ENCODE data around the gene CSF2. TPM values are rescaled to one million over a fixed set of nuclear protein-coding genes. Genes with fewer than 3 reads are reported as not detected.

CSF2 gene
- total and polyA plus RNA-seq, 2 of the 4 experiments (the other 2 are of a cell fraction): 0.31 TPM; not detected in 1

GRCh38 chr5:132074772-132075718 is 1.5 kb downstream of the CSF2 start:
- intact Hi-C loops (cut with micrococcal nuclease): no loop called here
- no peak for ATAC-seq (ENCODE audit: low read depth)
- POLR2A ChIA-PET (ENCODE audit: unreplicated experiment): no interaction called here

More at GRCh38 chr5:132074772-132075718, 1.5 kb downstream of the CSF2 start:
- Histone ChIP-seq H3K14ac (replicated peaks; ENCODE audit: low read depth, low read length) (no peak overlapping the region), H3K9me1 (ENCODE audit: insufficient read depth, low read length) (peaks cover 8% of the 10 kb centered on the region; the same call in 1 of the 2 replicates), H3K23ac (ENCODE audit: low read depth, low read length) (no peak overlapping the region), H3K9ac (ENCODE audit: low read depth, low read length) (no peak overlapping the region), H3K27me3 (ENCODE audit: control insufficient read depth, insufficient read depth, low read length) (no peaks in the 10 kb centered on the region), H4K5ac (ENCODE audit: low read depth, low read length) (no peak overlapping the region), H2BK15ac (ENCODE audit: low read depth, low read length) (peak overlapping the region; percentile 81; the same call in 1 of the 3 replicates), H2BK20ac (ENCODE audit: low read depth, low read length) (no peak overlapping the region; the same call in 1 of the 2 replicates), H2BK120ac (ENCODE audit: low read depth, low read length) (0 out of 2 replicates have a peak overlapping the region, but pooled peaks have one; percentile 30), H3K27ac (ENCODE audit: insufficient read depth, low read length) (no peak overlapping the region), H3K4me2 (ENCODE audit: low read depth, low read length) (no peak overlapping the region), H3K36me3 (ENCODE audit: control insufficient read depth, insufficient read depth, low read length) (no peaks in the 10 kb centered on the region), H3K4me1 (ENCODE audit: control insufficient read depth, insufficient read depth, low read length) (peaks cover 10% of the 10 kb centered on the region), H2AFZ (replicated peaks; ENCODE audit: low read length, poor library complexity) (peak overlapping the region; percentile 36), H3K4me3 (ENCODE audit: insufficient read depth, low read depth, low read length) (no peak overlapping the region), H2AK9ac (replicated peaks; ENCODE audit: low read depth, low read length, poor library complexity) (peak overlapping the region; percentile 40), H4K20me1 (ENCODE audit: insufficient read depth, low read length) (no peaks in the 10 kb centered on the region), H3K79me1 (ENCODE audit: low read depth in 1 of 2, low read length in 2 of 2) (no peaks in the 10 kb centered on the region), H4K8ac (ENCODE audit: low read depth in 2 of 2, low read length in 2 of 2) (peak overlapping the region in 1 of 2 experiments; percentile 35; a peak in 2 of 4 replicates), H2AK5ac (ENCODE audit: low read depth, low read length) (peak overlapping the region; percentile 71), H3K56ac (ENCODE audit: extremely low read depth, insufficient read depth, low read length) (no peak overlapping the region), H3K9me3 (ENCODE audit: control insufficient read depth, insufficient read depth, low read length) (no peaks in the 10 kb centered on the region), H3K18ac (ENCODE audit: low read depth, low read length) (no peak overlapping the region), H2BK5ac (ENCODE audit: low read depth, low read length, poor library complexity, severe bottlenecking) (no peak overlapping the region), H4K91ac (ENCODE audit: insufficient read depth, low read depth, low read length) (no peak overlapping the region), H3K4ac (ENCODE audit: low read depth, low read length) (peak overlapping the region; percentile 29)
- in situ Hi-C loops (cut with MboI; ENCODE audit: low sequenced_read_pairs) (loop anchor here (25.0 kb wide), 1 partner anchor 412 kb away; the partner anchor contains the start of gene IRF1), dilution Hi-C loops (cut with HindIII; ENCODE audit: low sequenced_read_pairs, unreplicated experiment) (no loop called here)
- no peak for DNase-seq
- CTCF ChIA-PET: interaction anchor here (0.5 to 1.1 kb wide), 2 partner anchors 115 to 203 kb away, joined by 3 read pairs; no protein-coding TSS in a partner anchor
- TF ChIP-seq MXI1 (IDR thresholded peaks at IDR 0.05; ENCODE audit: borderline replicate concordance, low read depth, low read length) (no peak), RAD21 (IDR thresholded peaks at IDR 0.05; ENCODE audit: low read length) (no peak), CTCF (conservative IDR thresholded peaks at IDR 0.05; ENCODE audit: low read depth, low read length) (no peak), BHLHE40 (IDR thresholded peaks at IDR 0.05; ENCODE audit: low read depth, low read length) (no peak), SMC3 (IDR thresholded peaks at IDR 0.05; ENCODE audit: low read depth, low read length) (no peak), MAZ (IDR thresholded peaks at IDR 0.05; ENCODE audit: borderline replicate concordance, low read depth, low read length) (no peak), USF2 (IDR thresholded peaks at IDR 0.05; ENCODE audit: low read depth, low read length) (no peak; the same call in 1 of the 2 replicates), CEBPB (IDR thresholded peaks at IDR 0.05; ENCODE audit: low read depth, low read length) (no peak), MAFK (IDR thresholded peaks at IDR 0.05; ENCODE audit: low read depth, low read length) (no peak), RCOR1 (IDR thresholded peaks at IDR 0.05; ENCODE audit: insufficient replicate concordance, low read length) (no peak), POLR2A (IDR thresholded peaks at IDR 0.05; ENCODE audit: low read depth, low read length) (no peak), RFX5 (IDR thresholded peaks at IDR 0.05; ENCODE audit: low read depth, low read length) (no peak)
- no TSS peak for BruUV-seq (replicated peaks)
- WGBS, 2 experiments (ENCODE audit: extremely low coverage in 2 of 2, insufficient read length in 1 of 2): 96% methylated on average over 4 of the region's 16 CpGs; no CpG with 5 or more reads in 1 of the 2 experiments
